Limb (tissue), 2 donors: ENCODE data around the gene NDUFA6.
A peak's percentile ranks its signal among the peaks of the same experiment; 100 is the strongest.
"Not testable (repeated sequence)": the region's sequence is repeated elsewhere in the genome, so short reads cannot be mapped to it uniquely, and the experiment has no call there.

Source experiments
- DNase-seq, 2 donors: peaks; one replicate each; pipeline ENCODE4 v3.0.0-alpha.2; 2016; ENCODE audit errors: extremely low spot score in 2 of 2

The NDUFA6 gene

GRCh38 chr22:42090596-42091454 lies at the start of gene NDUFA6:
NDUFA6 (minus strand) TSS chr22:42090772; CDS start chr22:42090744, 28 bp downstream.
- peak; percentile 98 to 100 for DNase-seq

- DNase-seq, result not testable (repeated sequence)
Observed at GRCh38 chr22:42140153-42140552, 49.6 kb upstream of the NDUFA6 start.

- not testable (repeated sequence) for DNase-seq
Observed at GRCh38 chr22:42139508-42139907, 48.9 kb upstream of the NDUFA6 start.

- DNase-seq, result no peak
Observed at GRCh38 chr22:42138972-42139371, 48.4 kb upstream of the NDUFA6 start.

- DNase-seq, result no peak
Observed at GRCh38 chr22:42138122-42138770, 47.7 kb upstream of the NDUFA6 start.

GRCh38 chr22:42135688-42136087 lies 45.1 kb upstream of the NDUFA6 start:
- DNase-seq, result not testable (repeated sequence)

- no peak for DNase-seq
Observed at GRCh38 chr22:42134100-42135020, 43.8 kb upstream of the NDUFA6 start.

- no peak for DNase-seq
Observed at GRCh38 chr22:42132457-42132856, 41.9 kb upstream of the NDUFA6 start.

- no peak for DNase-seq
Observed at GRCh38 chr22:42131562-42131961, 41.0 kb upstream of the NDUFA6 start.

GRCh38 chr22:42130639-42131431 lies 40.3 kb upstream of the NDUFA6 start, which contains the start of gene CYP2D6:
CYP2D6 (minus strand) TSS chr22:42130810; CDS start chr22:42130791, 19 bp downstream.
- not testable (repeated sequence) for DNase-seq

GRCh38 chr22:42130182-42130581 lies 39.6 kb upstream of the NDUFA6 start:
- DNase-seq, result not testable (repeated sequence)

- not testable (repeated sequence) for DNase-seq
Observed at GRCh38 chr22:42128776-42129694, 38.5 kb upstream of the NDUFA6 start.

- not testable (repeated sequence) for DNase-seq
Observed at GRCh38 chr22:42128007-42128406, 37.4 kb upstream of the NDUFA6 start.

GRCh38 chr22:42127606-42128005 lies 37.0 kb upstream of the NDUFA6 start:
- DNase-seq, result no peak

- not testable (repeated sequence) for DNase-seq
Observed at GRCh38 chr22:42123529-42123928, 33.0 kb upstream of the NDUFA6 start.

- DNase-seq, result not testable (repeated sequence)
Observed at GRCh38 chr22:42120231-42121021, 29.9 kb upstream of the NDUFA6 start.

- DNase-seq, result no peak
Observed at GRCh38 chr22:42116848-42117424, 26.4 kb upstream of the NDUFA6 start.

- DNase-seq, result not testable (repeated sequence)
Observed at GRCh38 chr22:42115420-42115830, 24.9 kb upstream of the NDUFA6 start.
